Left renal cortex interstitium (tissue), 4 donors: ENCODE measurements around the gene DPT. TPM values are rescaled to one million over a fixed set of nuclear protein-coding genes. Genes with fewer than 3 reads are reported as not detected.

Experiments used
- DNase-seq, 4 donors: peaks; one replicate each; pipeline ENCODE4 v3.0.0-alpha.2; 2013; ENCODE audit warnings: low read depth in 4 of 4, low spot score in 2 of 4, missing footprints in 1 of 4
- polyA plus RNA-seq, 4 donors: library from polyadenylated mRNA; unstranded; fragments of 120-200 nt; gene quantifications; one replicate each; pipeline ENCODE4 v1.2.1, GENCODE V29; 2013; ENCODE audit not compliant: insufficient read length in 4 of 4

The DPT gene
- polyA plus RNA-seq, 4 donors = 0.13 to 0.64 TPM; not detected in 2

GRCh38 chr1:168708698-168709404 lies 20.2 kb downstream of the DPT start:
- DNase-seq = no peak

- DNase-seq = no peak
Observed at GRCh38 chr1:168706391-168706992, 22.5 kb downstream of the DPT start.

- no peak for DNase-seq
Observed at GRCh38 chr1:168700575-168701268, 28.3 kb downstream of the DPT start.

- no peak for DNase-seq
Observed at GRCh38 chr1:168698453-168698852, 30.6 kb downstream of the DPT start.

GRCh38 chr1:168697356-168698126 lies 31.5 kb downstream of the DPT start:
- DNase-seq = no peak

- no peak for DNase-seq
Observed at GRCh38 chr1:168696125-168696760, 32.8 kb downstream of the DPT start.

GRCh38 chr1:168693872-168694238 lies 35.2 kb downstream of the DPT start:
- no peak for DNase-seq

GRCh38 chr1:168693197-168693871 lies 35.7 kb downstream of the DPT start:
- no peak for DNase-seq

- DNase-seq = no peak
Observed at GRCh38 chr1:168692472-168692871, 36.5 kb downstream of the DPT start.

GRCh38 chr1:168691541-168691940 lies 37.5 kb downstream of the DPT start:
- DNase-seq = no peak

GRCh38 chr1:168689726-168690602 lies 39.0 kb downstream of the DPT start:
- no peak for DNase-seq

GRCh38 chr1:168689327-168689657 lies 39.7 kb downstream of the DPT start:
- no peak for DNase-seq

- no peak for DNase-seq
Observed at GRCh38 chr1:168688644-168689326, 40.2 kb downstream of the DPT start.

- no peak for DNase-seq
Observed at GRCh38 chr1:168687816-168688215, 41.2 kb downstream of the DPT start.

GRCh38 chr1:168686666-168687065 lies 42.3 kb downstream of the DPT start:
- no peak for DNase-seq

GRCh38 chr1:168683871-168684270 lies 45.1 kb downstream of the DPT start:
- no peak for DNase-seq

- no peak for DNase-seq
Observed at GRCh38 chr1:168676861-168677260, 52.1 kb downstream of the DPT start.

- no peak for DNase-seq
Observed at GRCh38 chr1:168676029-168676812, 52.8 kb downstream of the DPT start.
